HEK293 (cell line): ENCODE data around the gene EXOSC7.

Source experiments
- CTCF ChIA-PET: fragments of 350-600 bp; formaldehyde crosslinking; extraction: SDS; loops from one replicate; lab custom pipeline; 2021; ENCODE audit warnings: antibody characterized with exemption; lab: Yijun Ruan, JAX
- POLR2A ChIA-PET: fragments of 300-600 bp; formaldehyde crosslinking; extraction: SDS; loops from one replicate; lab custom pipeline; 2020; ENCODE audit warnings: antibody characterized with exemption, inconsistent platforms; lab: Yijun Ruan, JAX
- H3K27ac ChIP-seq: fragments of 200-500 bp; sonication (Bioruptor generic); 2 replicates; pipeline ENCODE4 v1.5.1; 2014; ENCODE audit warnings: low read depth, low read length, control low read depth, inconsistent platforms; ENCODE audit errors: extremely low read depth
- H3K36me3 ChIP-seq, 2 experiments: fragments of 200-500 bp in 1 of 2; sonication (Bioruptor generic) in 1 of 2; 1 replicate in 1 of 2; 2 replicates in 1 of 2; pipeline ENCODE4 v1.5.1; 2014 to 2017; ENCODE audit warnings: inconsistent platforms in 2 of 2, low read length in 2 of 2; ENCODE audit not compliant: control insufficient read depth in 2 of 2, insufficient read depth in 1 of 2
- H3K4me1 ChIP-seq: fragments of 200-500 bp; sonication (Bioruptor generic); 2 replicates; pipeline ENCODE4 v1.5.1; 2014; ENCODE audit warnings: mild to moderate bottlenecking, low read length, inconsistent platforms; ENCODE audit not compliant: control insufficient read depth, insufficient read depth
- H3K4me3 ChIP-seq: 2 replicates; pipeline ENCODE4 v1.5.1; 2011; ENCODE audit warnings: low read depth, mild to moderate bottlenecking, control low read depth, low read length, moderate library complexity
- H3K9me3 ChIP-seq: fragments of 200-500 bp; sonication (Bioruptor generic); 2 replicates; pipeline ENCODE4 v1.5.1; 2014; ENCODE audit warnings: low read depth, low read length, inconsistent platforms; ENCODE audit not compliant: control insufficient read depth, insufficient read depth
- GLI4 ChIP-seq: fragments of 450-650 bp; formaldehyde crosslinking; IDR thresholded peaks from 2 replicates; pipeline ENCODE4 v1.5.1; 2016; ENCODE audit warnings: missing biosample characterization, missing genetic modification characterization
- YY1 ChIP-seq: fragments of 450-650 bp; formaldehyde crosslinking; IDR thresholded peaks from 2 replicates; pipeline ENCODE4 v1.5.1; 2018; ENCODE audit warnings: missing biosample characterization, missing genetic modification characterization
- ZBTB6 ChIP-seq: fragments of 450-650 bp; formaldehyde crosslinking; IDR thresholded peaks from 2 replicates; pipeline ENCODE4 v1.5.1; 2017; ENCODE audit warnings: missing biosample characterization, missing genetic modification characterization
- ZBTB7A ChIP-seq: fragments of 450-650 bp; formaldehyde crosslinking; IDR thresholded peaks from 2 replicates; pipeline ENCODE4 v1.5.1; 2016; ENCODE audit warnings: low read depth, missing biosample characterization, missing genetic modification characterization
- ZNF184 ChIP-seq: fragments of 450-650 bp; IDR thresholded peaks from 2 replicates; pipeline ENCODE4 v1.5.1; 2018; ENCODE audit warnings: missing biosample characterization, mild to moderate bottlenecking, missing genetic modification characterization
- ZNF202 ChIP-seq: fragments of 450-650 bp; formaldehyde crosslinking; IDR thresholded peaks from 2 replicates; pipeline ENCODE4 v1.5.1; 2016; ENCODE audit warnings: missing biosample characterization, missing genetic modification characterization, borderline replicate concordance
- ZNF239 ChIP-seq: fragments of 450-650 bp; formaldehyde crosslinking; IDR thresholded peaks from 2 replicates; pipeline ENCODE4 v1.5.1; 2016; ENCODE audit warnings: missing biosample characterization, missing genetic modification characterization
- ZNF274 ChIP-seq, 2 experiments: fragments of 200-500 bp in 1 of 2; fragments of 450-650 bp in 1 of 2; sonication (Bioruptor generic) in 1 of 2; formaldehyde crosslinking in 1 of 2; IDR thresholded peaks; 2 replicates each; pipeline versions ENCODE4 v1.5.1 to v1.6.1; 2014 to 2016; ENCODE audit warnings: borderline replicate concordance in 1 of 2, inconsistent platforms in 1 of 2, low read length in 1 of 2, missing biosample characterization in 1 of 2, missing genetic modification characterization in 1 of 2
- ZNF48 ChIP-seq: fragments of 450-650 bp; formaldehyde crosslinking; IDR thresholded peaks from 2 replicates; pipeline ENCODE4 v1.5.1; 2016; ENCODE audit warnings: missing biosample characterization, missing genetic modification characterization
- ZNF530 ChIP-seq: fragments of 450-650 bp; formaldehyde crosslinking; IDR thresholded peaks from 2 replicates; pipeline ENCODE4 v1.5.1; 2016; ENCODE audit warnings: low read depth, missing biosample characterization, missing genetic modification characterization
- ZNF747 ChIP-seq: fragments of 450-650 bp; formaldehyde crosslinking; IDR thresholded peaks from 2 replicates; pipeline ENCODE4 v1.5.1; 2016; ENCODE audit warnings: missing biosample characterization, missing genetic modification characterization
- TF ChIP-seq, protein P1 (sequence below): fragments of 450-650 bp; formaldehyde crosslinking; IDR thresholded peaks from 2 replicates; pipeline ENCODE4 v1.5.0; 2017; ENCODE audit warnings: missing biosample characterization, missing genetic modification characterization, borderline replicate concordance
- TF ChIP-seq, protein P2 (sequence below): IDR thresholded peaks from 2 replicates; pipeline ENCODE4 v1.6.1; 2011; ENCODE audit warnings: mild to moderate bottlenecking, low read depth, low read length, borderline replicate concordance
- TF ChIP-seq, protein P3 (sequence below): fragments of 450-650 bp; formaldehyde crosslinking; IDR thresholded peaks from 2 replicates; pipeline ENCODE4 v1.5.1; 2016; ENCODE audit warnings: missing biosample characterization, missing genetic modification characterization, low read depth

The EXOSC7 gene

DNA sequence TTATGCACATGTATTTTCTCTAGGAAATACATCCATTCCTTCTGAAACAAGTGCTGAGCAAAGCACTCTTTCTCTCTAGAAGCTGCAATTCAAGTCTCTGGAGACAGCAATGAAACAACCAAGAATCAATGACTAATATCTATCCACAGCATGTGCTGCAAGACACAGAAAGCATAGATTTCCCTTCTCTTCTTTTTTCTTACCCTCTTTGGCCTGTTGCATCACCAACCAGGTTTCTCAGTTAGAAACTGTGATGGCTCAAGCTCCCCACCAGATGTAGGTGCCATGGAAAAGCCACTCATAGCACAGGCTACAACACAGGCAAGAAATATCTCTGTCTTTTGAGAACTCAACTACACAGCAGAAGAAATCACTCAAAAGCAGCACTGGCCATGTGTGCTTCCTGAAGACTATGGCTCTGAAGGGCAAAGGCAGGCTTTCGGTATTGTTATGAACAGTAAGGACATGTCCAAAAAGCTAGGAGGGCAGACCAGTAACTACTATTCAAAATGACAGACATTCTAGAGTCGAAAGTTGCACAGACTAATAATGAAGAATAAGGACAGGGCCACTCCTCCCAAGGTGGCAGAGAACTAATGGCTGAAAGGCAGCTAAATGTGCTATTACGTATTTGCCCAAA lies 15.5 kb upstream of the EXOSC7 start (continued):
- TF ChIP-seq, protein P1, sequence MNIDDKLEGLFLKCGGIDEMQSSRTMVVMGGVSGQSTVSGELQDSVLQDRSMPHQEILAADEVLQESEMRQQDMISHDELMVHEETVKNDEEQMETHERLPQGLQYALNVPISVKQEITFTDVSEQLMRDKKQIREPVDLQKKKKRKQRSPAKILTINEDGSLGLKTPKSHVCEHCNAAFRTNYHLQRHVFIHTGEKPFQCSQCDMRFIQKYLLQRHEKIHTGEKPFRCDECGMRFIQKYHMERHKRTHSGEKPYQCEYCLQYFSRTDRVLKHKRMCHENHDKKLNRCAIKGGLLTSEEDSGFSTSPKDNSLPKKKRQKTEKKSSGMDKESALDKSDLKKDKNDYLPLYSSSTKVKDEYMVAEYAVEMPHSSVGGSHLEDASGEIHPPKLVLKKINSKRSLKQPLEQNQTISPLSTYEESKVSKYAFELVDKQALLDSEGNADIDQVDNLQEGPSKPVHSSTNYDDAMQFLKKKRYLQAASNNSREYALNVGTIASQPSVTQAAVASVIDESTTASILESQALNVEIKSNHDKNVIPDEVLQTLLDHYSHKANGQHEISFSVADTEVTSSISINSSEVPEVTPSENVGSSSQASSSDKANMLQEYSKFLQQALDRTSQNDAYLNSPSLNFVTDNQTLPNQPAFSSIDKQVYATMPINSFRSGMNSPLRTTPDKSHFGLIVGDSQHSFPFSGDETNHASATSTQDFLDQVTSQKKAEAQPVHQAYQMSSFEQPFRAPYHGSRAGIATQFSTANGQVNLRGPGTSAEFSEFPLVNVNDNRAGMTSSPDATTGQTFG (tag by site-specific recombination), result no peak
- TF ChIP-seq ZNF184 (tag by site-specific recombination) (no peak), ZBTB7A (tag by site-specific recombination) (no peak), ZNF239 (tag by site-specific recombination) (no peak), ZNF48 (tag by site-specific recombination) (no peak), ZNF747 (tag by site-specific recombination) (no peak)
- TF ChIP-seq, protein P2, sequence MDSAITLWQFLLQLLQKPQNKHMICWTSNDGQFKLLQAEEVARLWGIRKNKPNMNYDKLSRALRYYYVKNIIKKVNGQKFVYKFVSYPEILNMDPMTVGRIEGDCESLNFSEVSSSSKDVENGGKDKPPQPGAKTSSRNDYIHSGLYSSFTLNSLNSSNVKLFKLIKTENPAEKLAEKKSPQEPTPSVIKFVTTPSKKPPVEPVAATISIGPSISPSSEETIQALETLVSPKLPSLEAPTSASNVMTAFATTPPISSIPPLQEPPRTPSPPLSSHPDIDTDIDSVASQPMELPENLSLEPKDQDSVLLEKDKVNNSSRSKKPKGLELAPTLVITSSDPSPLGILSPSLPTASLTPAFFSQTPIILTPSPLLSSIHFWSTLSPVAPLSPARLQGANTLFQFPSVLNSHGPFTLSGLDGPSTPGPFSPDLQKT, result no peak

DNA sequence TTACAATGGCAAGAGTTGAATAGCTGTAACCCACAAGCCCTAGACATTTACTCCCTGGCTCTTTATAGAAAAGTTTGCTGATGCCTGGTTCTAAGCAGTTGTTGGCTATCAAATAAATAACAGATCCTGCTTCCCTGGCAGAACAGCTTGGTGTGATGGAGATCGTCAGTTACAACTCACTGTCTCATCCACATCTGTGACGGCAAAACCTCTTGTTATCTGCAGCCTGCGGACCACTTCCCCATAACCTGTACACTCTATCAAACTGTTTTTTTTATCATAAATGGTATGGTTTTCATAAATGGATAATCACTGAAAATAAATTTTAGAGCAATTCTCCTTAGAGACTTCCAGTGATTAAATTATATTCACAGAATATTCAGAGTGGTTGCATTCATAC lies 14.2 kb upstream of the EXOSC7 start:
- no peaks in the 10 kb centered on the region for H3K9me3 ChIP-seq

More for the DNA sequence above, 14.2 kb upstream of the EXOSC7 start:
- peaks cover 0 to 26% of the 10 kb centered on the region in 2 experiments; a peak in 1 of 3 replicates for H3K36me3 ChIP-seq
- TF ChIP-seq ZNF202, result no peak
- no peak for TF ChIP-seq ZNF274 (IDR thresholded peaks at IDR 0.05; ENCODE audit: low read length)
- TF ChIP-seq ZNF274 (tag by site-specific recombination; IDR thresholded peaks at IDR 0.05; ENCODE audit: borderline replicate concordance), result no peak
- TF ChIP-seq YY1 (tag by site-specific recombination), result no peak
- TF ChIP-seq ZBTB6, result no peak
- TF ChIP-seq, protein P3, sequence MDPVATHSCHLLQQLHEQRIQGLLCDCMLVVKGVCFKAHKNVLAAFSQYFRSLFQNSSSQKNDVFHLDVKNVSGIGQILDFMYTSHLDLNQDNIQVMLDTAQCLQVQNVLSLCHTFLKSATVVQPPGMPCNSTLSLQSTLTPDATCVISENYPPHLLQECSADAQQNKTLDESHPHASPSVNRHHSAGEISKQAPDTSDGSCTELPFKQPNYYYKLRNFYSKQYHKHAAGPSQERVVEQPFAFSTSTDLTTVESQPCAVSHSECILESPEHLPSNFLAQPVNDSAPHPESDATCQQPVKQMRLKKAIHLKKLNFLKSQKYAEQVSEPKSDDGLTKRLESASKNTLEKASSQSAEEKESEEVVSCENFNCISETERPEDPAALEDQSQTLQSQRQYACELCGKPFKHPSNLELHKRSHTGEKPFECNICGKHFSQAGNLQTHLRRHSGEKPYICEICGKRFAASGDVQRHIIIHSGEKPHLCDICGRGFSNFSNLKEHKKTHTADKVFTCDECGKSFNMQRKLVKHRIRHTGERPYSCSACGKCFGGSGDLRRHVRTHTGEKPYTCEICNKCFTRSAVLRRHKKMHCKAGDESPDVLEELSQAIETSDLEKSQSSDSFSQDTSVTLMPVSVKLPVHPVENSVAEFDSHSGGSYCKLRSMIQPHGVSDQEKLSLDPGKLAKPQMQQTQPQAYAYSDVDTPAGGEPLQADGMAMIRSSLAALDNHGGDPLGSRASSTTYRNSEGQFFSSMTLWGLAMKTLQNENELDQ (tag by site-specific recombination), result no peak
- no peak for TF ChIP-seq ZNF747 (tag by site-specific recombination)
- no peak for TF ChIP-seq ZNF530 (tag by site-specific recombination)
- TF ChIP-seq GLI4 (tag by site-specific recombination), result no peak
- no peak overlapping the region for H3K4me3 ChIP-seq
- POLR2A ChIA-PET, result no interaction called here
- CTCF ChIA-PET, result no interaction called here
- no peak overlapping the region for H3K27ac ChIP-seq
- H3K4me1 ChIP-seq, result no peaks in the 10 kb centered on the region
